Ovary (tissue), 9 donors: ENCODE data around the gene ATG2A. TPM values are rescaled to one million over a fixed set of nuclear protein-coding genes. Genes with fewer than 3 reads are reported as not detected.
A peak's percentile ranks its signal among the peaks of the same experiment; 100 is the strongest.

Source experiments
- DNase-seq, 5 donors: peaks; one replicate each; pipeline ENCODE4 v3.0.0-alpha.2; 2019 to 2020
- H3K27ac ChIP-seq, 2 donors: fragments of 200-600 bp; one replicate each; pipeline versions ENCODE4 v1.5.1 to v1.8.0; 2019 to 2022
- H3K27me3 ChIP-seq: fragments of 200-600 bp; one replicate; pipeline ENCODE4 v1.8.0; 2022
- H3K36me3 ChIP-seq: fragments of 200-600 bp; sonication (generic); one replicate; pipeline ENCODE4 v1.5.1; 2019
- H3K4me1 ChIP-seq: one replicate; pipeline ENCODE4 v1.8.1; 2013; ENCODE audit warnings: mild to moderate bottlenecking, moderate library complexity; ENCODE audit not compliant: insufficient read depth
- H3K4me3 ChIP-seq: fragments of 200-600 bp; sonication (generic); one replicate; pipeline ENCODE4 v1.5.1; 2017
- H3K9me3 ChIP-seq, 2 donors: fragments of 200-600 bp in 1 of 2; sonication (generic) in 1 of 2; one replicate each; pipeline versions ENCODE4 v1.5.1 to v1.8.1; 2013 to 2019; ENCODE audit warnings: mild to moderate bottlenecking in 1 of 2, moderate library complexity in 1 of 2
- CTCF ChIP-seq, 3 donors: fragments of 450-650 bp in 2 of 3; fragments of 200-600 bp in 1 of 3; IDR thresholded peaks; one replicate each; pipeline versions ENCODE4 v1.5.1 to v1.8.0; 2016 to 2022; ENCODE audit warnings: antibody characterized with exemption in 3 of 3, mild to moderate bottlenecking in 1 of 3
- EP300 ChIP-seq: sonication (generic); formaldehyde crosslinking; IDR thresholded peaks from one replicate; pipeline ENCODE4 v1.6.1; 2017; ENCODE audit warnings: antibody characterized with exemption
- POLR2A ChIP-seq: fragments of 450-650 bp; IDR thresholded peaks from one replicate; pipeline ENCODE4 v1.6.1; 2017; ENCODE audit warnings: antibody characterized with exemption, mild to moderate bottlenecking, moderate library complexity
- WGBS, 3 donors: extraction: QIAGEN DNeasy Blood & Tissue Kit in 1 of 3; methylation state at CpG; one replicate each; pipeline versions ENCODE4 v1.1.5 to v1.1.7; 2013 to 2017; 5-methylcytosine and 5-hydroxymethylcytosine counted together
- intact Hi-C, 4 donors: fragments of 100-400 bp; cut with DNase I; formaldehyde crosslinking; loops; one replicate each; pipeline versions ENCODE4 v1.11.0 to v1.15.1; 2022 to 2023
- polyA plus RNA-seq, 2 donors: library from polyadenylated mRNA; stranded (reverse); fragments of 200-250 nt in 1 of 2; fragments of 350-450 nt in 1 of 2; fragmentation: Illumina TruSeq in 1 of 2; extraction: RNeasy Lipid Tissue Mini Kit (QIAGEN cat#74804) in 1 of 2; gene quantifications; one replicate each; pipeline ENCODE4 v1.2.3, GENCODE V29; 2013 to 2014
- total RNA-seq, 7 donors: library from RNA; depleted of rRNA in 2 of 7; stranded (reverse); fragments of >200 nt in 2 of 7; fragmentation: NEBNext Ultra II Directional in 3 of 7; extraction: Animal tissue kit (Norgen Biotek cat#: 25700) in 3 of 7; gene quantifications; one replicate each; pipeline versions ENCODE4 v1.1.0 to v1.2.4, GENCODE V29; 2016 to 2023
- donor health status: DM: no; HTN: no; CAD: no; lungs with moderate emphysema.
- donor health status: DM: no; HTN: no; CAD: no.
- donor health status: Bipolar disorder and iron deficiency.
- donor health status: DM: yes; HTN: yes; CAD: no.
- donor health status: DM: no; HTN: no; CAD: no.
- donor health status: DM: yes; HTN: yes; CAD: no.

Gene ATG2A
- total and polyA plus RNA-seq, 9 donors = 2.2 to 40.1 (median 27.8) TPM

- H3K36me3 ChIP-seq = no peaks in the 10 kb centered on the region
- no peaks in the 10 kb centered on the region for H3K9me3 ChIP-seq
- no peak for DNase-seq
- WGBS, 3 donors = 83 to 85% (median 85%) methylated on average over 25 of the region's 25 CpGs
- H3K4me1 ChIP-seq = peaks cover 1% of the 10 kb centered on the region
- intact Hi-C loops = no loop called here
- H3K27ac ChIP-seq = no peak overlapping the region
- TF ChIP-seq POLR2A (no peak), CTCF (IDR thresholded peaks at IDR 0.05) (no peak), EP300 (no peak)
- H3K4me3 ChIP-seq = peak overlapping the region; percentile 20
- H3K27me3 ChIP-seq = no peaks in the 10 kb centered on the region
Measured at GRCh38 chr11:64891215-64891848, 25.7 kb downstream of the ATG2A start.

GRCh38 chr11:64890522-64890939, 26.5 kb downstream of the ATG2A start:
- no peak for DNase-seq
- Histone ChIP-seq H3K27ac (no peak overlapping the region), H3K9me3 (no peaks in the 10 kb centered on the region), H3K4me3 (peak overlapping the region; percentile 20), H3K27me3 (no peaks in the 10 kb centered on the region), H3K36me3 (no peaks in the 10 kb centered on the region), H3K4me1 (peaks cover 1% of the 10 kb centered on the region)
- intact Hi-C loops = no loop called here
- TF ChIP-seq EP300 (no peak), POLR2A (no peak), CTCF (IDR thresholded peaks at IDR 0.05) (no peak)
- 80 to 87% (median 85%) methylated on average over 7 of the region's 7 CpGs for WGBS, 3 donors

- Histone ChIP-seq H3K36me3 (no peaks in the 10 kb centered on the region), H3K4me1 (peaks cover 1% of the 10 kb centered on the region), H3K27ac (no peak overlapping the region), H3K27me3 (no peaks in the 10 kb centered on the region), H3K9me3 (no peaks in the 10 kb centered on the region), H3K4me3 (no peak overlapping the region)
- 27 to 59% (median 44%) methylated on average over 6 to 9 of the region's 9 CpGs for WGBS, 3 donors
- DNase-seq = no peak
- TF ChIP-seq EP300 (no peak), CTCF (IDR thresholded peaks at IDR 0.05) (no peak), POLR2A (no peak)
- intact Hi-C loops = loop anchor here in 2 of 4 donors (2.0 to 5.0 kb wide), 2 partner anchors 42 to 44 kb away; partner anchors contain the start of gene CDC42BPG (in 1 of the 2)
Measured at GRCh38 chr11:64888729-64889511, 28.1 kb downstream of the ATG2A start.

GRCh38 chr11:64888406-64888728, 28.6 kb downstream of the ATG2A start:
- Histone ChIP-seq H3K4me3 (no peak overlapping the region), H3K27me3 (no peaks in the 10 kb centered on the region), H3K36me3 (no peaks in the 10 kb centered on the region), H3K9me3 (no peaks in the 10 kb centered on the region), H3K4me1 (peaks cover 1% of the 10 kb centered on the region), H3K27ac (no peak overlapping the region)
- no peak for DNase-seq
- TF ChIP-seq EP300 (no peak), CTCF (IDR thresholded peaks at IDR 0.05) (no peak), POLR2A (no peak)
- intact Hi-C loops = loop anchor here in 2 of 4 donors (2.0 to 5.0 kb wide), 2 partner anchors 41 to 44 kb away; partner anchors contain the start of gene CDC42BPG (in 1 of the 2)
- 62 to 69% (median 68%) methylated on average over 8 of the region's 8 CpGs for WGBS, 3 donors
